HTERT RPE-1 (cell line): ENCODE measurements around the gene HSD3B2.
"Not testable (repeated sequence)": the region's sequence is repeated elsewhere in the genome, so short reads cannot be mapped to it uniquely, and the experiment has no call there.

Experiments
- in situ Hi-C: fragments of 300-500 bp; cut with MboI; formaldehyde crosslinking; loops from 4 replicates; pipeline ENCODE4 v1.14.3; 2020; ENCODE audit warnings: low sequenced_read_pairs

HSD3B2 gene

GRCh38 chr1:119414950-119415349 is at the start of gene HSD3B2:
HSD3B2 (plus strand) TSS chr1:119415150; CDS start chr1:119415420, 270 bp downstream.
- in situ Hi-C loops = no loop called here

GRCh38 chr1:119366424-119366823 is 48.5 kb upstream of the HSD3B2 start:
- in situ Hi-C loops = no loop called here

GRCh38 chr1:119367432-119368124 is 47.4 kb upstream of the HSD3B2 start:
- in situ Hi-C loops = no loop called here

- in situ Hi-C loops = no loop called here
Measured at GRCh38 chr1:119368554-119368953, 46.4 kb upstream of the HSD3B2 start, which contains the start of gene HAO2. HAO2 (plus strand) TSS chr1:119368785; CDS start chr1:119381086, 12,301 bp downstream.

- in situ Hi-C loops = no loop called here
Measured at GRCh38 chr1:119370748-119371147, 44.2 kb upstream of the HSD3B2 start.

- in situ Hi-C loops = no loop called here
Measured at GRCh38 chr1:119371815-119372214, 43.1 kb upstream of the HSD3B2 start.

GRCh38 chr1:119372503-119373086 is 42.4 kb upstream of the HSD3B2 start:
- in situ Hi-C loops = no loop called here

- in situ Hi-C loops = no loop called here
Measured at GRCh38 chr1:119373465-119373864, 41.5 kb upstream of the HSD3B2 start.

GRCh38 chr1:119374208-119374874 is 40.6 kb upstream of the HSD3B2 start:
- in situ Hi-C loops = no loop called here

GRCh38 chr1:119375366-119375765 is 39.6 kb upstream of the HSD3B2 start:
- in situ Hi-C loops = no loop called here

- in situ Hi-C loops = no loop called here
Measured at GRCh38 chr1:119376594-119376993, 38.4 kb upstream of the HSD3B2 start.

- in situ Hi-C loops = not testable (repeated sequence)
Measured at GRCh38 chr1:119377594-119377993, 37.4 kb upstream of the HSD3B2 start.

GRCh38 chr1:119379117-119379516 is 35.8 kb upstream of the HSD3B2 start:
- in situ Hi-C loops = no loop called here

- in situ Hi-C loops = no loop called here
Measured at GRCh38 chr1:119380304-119380703, 34.6 kb upstream of the HSD3B2 start.

GRCh38 chr1:119380983-119381662 is 33.8 kb upstream of the HSD3B2 start:
- in situ Hi-C loops = no loop called here

- in situ Hi-C loops = no loop called here
Measured at GRCh38 chr1:119384591-119384990, 30.4 kb upstream of the HSD3B2 start.

- in situ Hi-C loops = no loop called here
Measured at GRCh38 chr1:119385650-119386049, 29.3 kb upstream of the HSD3B2 start.

GRCh38 chr1:119387858-119388257 is 27.1 kb upstream of the HSD3B2 start:
- in situ Hi-C loops = no loop called here

- in situ Hi-C loops = no loop called here
Measured at GRCh38 chr1:119388450-119388849, 26.5 kb upstream of the HSD3B2 start.

GRCh38 chr1:119390526-119390925 is 24.4 kb upstream of the HSD3B2 start:
- in situ Hi-C loops = no loop called here

- in situ Hi-C loops = no loop called here
Measured at GRCh38 chr1:119391749-119392148, 23.2 kb upstream of the HSD3B2 start.
